Loucy (cell line): ENCODE data around the gene MAFF.
"Not testable (repeated sequence)": the region's sequence is repeated elsewhere in the genome, so short reads cannot be mapped to it uniquely, and the experiment has no call there.

ENCODE experiments used
- H2AFZ ChIP-seq: fragments of 200-600 bp; sonication (generic); 2 replicates; pipeline ENCODE4 v1.6.0; 2016; ENCODE audit warnings: antibody characterized with exemption, mild to moderate bottlenecking, low read length, moderate library complexity
- H3F3A ChIP-seq: fragments of 200-600 bp; 2 replicates; pipeline ENCODE4 v1.6.0; 2016; ENCODE audit warnings: antibody characterized with exemption, low read depth, mild to moderate bottlenecking
- H3K27me3 ChIP-seq: fragments of 200-600 bp; sonication (generic); 2 replicates; pipeline ENCODE4 v1.6.1; 2014; ENCODE audit warnings: low read length, mild to moderate bottlenecking; ENCODE audit not compliant: insufficient read depth, poor library complexity, severe bottlenecking
- H3K36me3 ChIP-seq: fragments of 200-600 bp; sonication (generic); 2 replicates; pipeline ENCODE4 v1.6.1; 2016; ENCODE audit warnings: low read length; ENCODE audit not compliant: insufficient read depth
- H3K4me1 ChIP-seq: fragments of 200-600 bp; sonication (generic); 2 replicates; pipeline ENCODE4 v1.5.1; 2014; ENCODE audit warnings: low read length, mild to moderate bottlenecking; ENCODE audit not compliant: insufficient read depth, poor library complexity, severe bottlenecking
- H3K4me2 ChIP-seq: fragments of 200-600 bp; sonication (generic); 2 replicates; pipeline ENCODE4 v1.6.0; 2014; ENCODE audit warnings: antibody characterized with exemption, low read length, low read depth, mild to moderate bottlenecking; ENCODE audit not compliant: poor library complexity, severe bottlenecking
- H3K4me3 ChIP-seq: fragments of 200-600 bp; sonication (generic); 2 replicates; pipeline ENCODE4 v1.5.1; 2014; ENCODE audit warnings: low read length, mild to moderate bottlenecking, mixed read lengths; ENCODE audit not compliant: poor library complexity, severe bottlenecking
- H3K79me2 ChIP-seq: fragments of 200-600 bp; sonication (generic); 2 replicates; pipeline ENCODE4 v1.6.1; 2014; ENCODE audit warnings: low read length; ENCODE audit not compliant: insufficient read depth
- H3K9ac ChIP-seq: fragments of 200-600 bp; sonication (generic); 2 replicates; pipeline ENCODE4 v1.6.0; 2014; ENCODE audit warnings: mild to moderate bottlenecking, low read depth, low read length, moderate library complexity; ENCODE audit not compliant: poor library complexity, severe bottlenecking
- H3K9me2 ChIP-seq: fragments of 200-600 bp; sonication (generic); replicated peaks from 2 replicates; pipeline ENCODE4 v1.6.1; 2016; ENCODE audit warnings: low read depth, low read length, mixed read lengths
- H3K9me3 ChIP-seq: fragments of 200-600 bp; sonication (generic); 2 replicates; pipeline ENCODE4 v1.6.1; 2014; ENCODE audit warnings: mild to moderate bottlenecking, antibody characterized with exemption, low read length, low read depth; ENCODE audit not compliant: insufficient read depth
- H4K20me1 ChIP-seq: fragments of 200-600 bp; sonication (generic); 2 replicates; pipeline ENCODE4 v1.6.0; 2014; ENCODE audit warnings: antibody characterized with exemption, low read length, mild to moderate bottlenecking; ENCODE audit not compliant: insufficient read depth, poor library complexity, severe bottlenecking
- CTCF ChIP-seq: fragments of 200-600 bp; sonication (generic); conservative IDR thresholded peaks from 2 replicates; pipeline ENCODE4 v1.5.1; 2014; ENCODE audit warnings: mild to moderate bottlenecking, antibody characterized with exemption, low read length
- EZH2phosphoT487 ChIP-seq: fragments of 200-600 bp; IDR thresholded peaks from 2 replicates; pipeline ENCODE4 v1.6.1; 2018; ENCODE audit warnings: antibody characterized with exemption, mild to moderate bottlenecking, moderate library complexity, borderline replicate concordance

The MAFF gene

GRCh38 chr22:38201711-38202436 is at the start of gene MAFF:
Gene MAFF, plus strand, starts transcription at chr22:38201994. Its CDS starts 11,860 bp downstream, at chr22:38213854.
- peaks cover 44% of the 10 kb centered on the region for H3K4me1 ChIP-seq
- TF ChIP-seq EZH2phosphoT487 (no peak), CTCF (no peak)
- peak within 1 kb of the TSS; percentile 88 for H2AFZ ChIP-seq
- no peaks in the 10 kb centered on the region for H4K20me1 ChIP-seq
- H3K9ac ChIP-seq: peak within 1 kb of the TSS; percentile 60
- peaks cover 3% of the 10 kb centered on the region; the same call in 1 of the 2 replicates for H3F3A ChIP-seq
- H3K79me2 ChIP-seq: no peaks in the 10 kb centered on the region
- no peaks in the 10 kb centered on the region for H3K9me2 ChIP-seq
- H3K36me3 ChIP-seq: no peaks in the 10 kb centered on the region
- peak within 1 kb of the TSS; percentile 99 for H3K4me2 ChIP-seq
- H3K4me3 ChIP-seq: peak within 1 kb of the TSS; percentile 80
- no peaks in the 10 kb centered on the region for H3K9me3 ChIP-seq
- H3K27me3 ChIP-seq: no peaks in the 10 kb centered on the region

DNA sequence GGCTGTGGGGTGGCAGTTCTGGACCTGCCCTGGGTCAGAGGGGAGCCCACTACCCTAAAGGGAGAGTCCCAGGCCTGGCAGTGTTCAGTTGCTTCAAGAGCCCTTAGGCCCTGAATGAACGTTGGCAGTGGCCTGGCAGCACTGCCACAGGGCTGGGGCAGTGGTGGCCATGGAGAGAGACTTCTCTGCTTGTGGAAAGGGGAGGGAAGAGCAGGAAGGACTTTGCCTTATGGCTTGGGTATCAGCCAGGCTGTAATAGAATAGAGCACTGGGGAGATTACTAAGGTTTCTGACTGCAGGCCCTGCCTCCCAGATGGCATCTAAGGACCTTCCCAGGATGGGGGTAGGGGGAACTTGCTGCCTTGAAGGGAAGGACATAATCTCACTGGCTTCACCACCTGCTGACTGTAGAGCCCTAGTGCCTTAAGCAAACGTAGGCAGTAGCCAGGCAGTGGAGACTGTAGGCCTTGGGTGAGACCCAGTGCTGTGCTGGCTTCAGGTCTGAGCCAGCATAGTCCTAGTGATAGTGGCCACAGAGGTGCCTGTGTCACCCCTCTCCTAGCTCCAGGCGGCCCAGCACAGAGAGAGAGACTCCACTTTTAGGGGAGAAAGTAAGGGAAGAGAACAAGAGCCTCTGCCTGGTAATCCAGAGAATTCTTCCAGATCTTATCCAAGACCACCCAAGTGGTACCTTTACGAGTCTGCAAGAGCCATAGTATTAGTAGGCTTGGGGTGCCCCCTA is 47.8 kb upstream of the MAFF start:
- Histone ChIP-seq H3K36me3 (no peaks in the 10 kb centered on the region), H3F3A (no peaks in the 10 kb centered on the region), H3K4me3 (no peak overlapping the region), H4K20me1 (no peaks in the 10 kb centered on the region), H3K4me1 (peaks cover 3% of the 10 kb centered on the region), H2AFZ (no peak overlapping the region), H3K4me2 (no peak overlapping the region), H3K9me3 (no peaks in the 10 kb centered on the region), H3K27me3 (no peaks in the 10 kb centered on the region), H3K9ac (no peak overlapping the region), H3K79me2 (no peaks in the 10 kb centered on the region), H3K9me2 (no peaks in the 10 kb centered on the region)
- TF ChIP-seq EZH2phosphoT487: no peak
- no peak for TF ChIP-seq CTCF

DNA sequence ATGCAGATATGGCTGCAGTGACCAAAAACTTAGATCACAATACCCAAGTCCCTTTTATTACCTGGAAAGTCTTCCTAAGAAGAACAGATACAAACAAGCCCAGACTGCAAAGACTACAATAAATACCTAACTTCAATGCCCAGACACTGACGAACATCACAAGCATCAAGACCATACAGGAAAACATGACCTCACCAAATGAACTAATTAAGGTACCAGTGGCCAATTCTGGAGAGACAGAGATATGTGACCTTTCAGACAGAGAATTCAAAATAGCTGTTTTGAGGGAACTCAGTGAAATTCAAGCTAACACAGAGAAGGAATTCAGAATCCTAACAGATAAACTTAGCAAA is 47.3 kb upstream of the MAFF start:
- TF ChIP-seq CTCF: peak; percentile 28; the same call in 1 of the 2 replicates
- not testable (repeated sequence) for H3K4me1 ChIP-seq, H3K27me3 ChIP-seq, H3K9me3 ChIP-seq, H3K4me3 ChIP-seq, H4K20me1 ChIP-seq, H3F3A ChIP-seq, H3K9me2 ChIP-seq, H3K36me3 ChIP-seq, H3K79me2 ChIP-seq, H3K4me2 ChIP-seq, H2AFZ ChIP-seq, H3K9ac ChIP-seq
